ENCODE data around the gene EVA1B.

DNA sequence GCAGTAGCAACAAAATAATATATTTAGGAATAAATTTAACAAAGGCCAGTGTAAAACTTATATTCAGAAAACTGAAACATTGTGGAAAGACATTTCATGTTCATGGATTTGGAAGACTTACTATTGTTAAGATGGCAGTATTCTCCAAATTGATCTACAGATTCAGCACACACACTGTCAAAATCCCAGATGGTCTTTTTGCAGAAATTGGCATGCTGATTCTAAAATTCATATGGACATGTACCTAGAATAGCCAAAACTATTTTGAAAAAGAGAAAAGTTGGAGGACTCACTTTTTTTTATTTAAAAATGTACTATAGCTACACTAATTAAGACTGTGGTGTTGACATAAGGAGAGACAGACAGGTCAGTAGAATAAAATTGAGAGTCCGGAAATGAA lies 49.2 kb downstream of the EVA1B start:
- TF ChIP-seq YY1 (IDR thresholded peaks at IDR 0.05; ENCODE audit: insufficient read depth, insufficient read length) = no peak
- no peak for TF ChIP-seq SUZ12 (IDR thresholded peaks at IDR 0.05; ENCODE audit: extremely low read depth, insufficient read depth, insufficient read length)

All from NT2/D1 (cell line).